Right lobe of liver (tissue), 4 donors: ENCODE results near the gene RAB11FIP4.

Experiments used
- CTCF ChIP-seq, 4 donors: fragments of 200-600 bp in 3 of 4; fragments of 450-650 bp in 1 of 4; IDR thresholded peaks; one replicate each; pipeline versions ENCODE4 v1.5.1 to v1.8.0; 2016 to 2022; ENCODE audit warnings: antibody characterized with exemption in 4 of 4, mild to moderate bottlenecking in 2 of 4
- POLR2A ChIP-seq: fragments of 450-650 bp; IDR thresholded peaks from one replicate; pipeline ENCODE4 v1.6.1; 2017; ENCODE audit warnings: antibody characterized with exemption, mild to moderate bottlenecking
- donor health status: DM: no; HTN: no; CAD: no.
- donor health status: DM: no; HTN: no; CAD: no.
- donor health status: DM: no; HTN: yes; CAD: no.

- TF ChIP-seq CTCF (IDR thresholded peaks at IDR 0.05), result no peak
- no peak for TF ChIP-seq POLR2A
These were observed 122.4 kb downstream of the RAB11FIP4 start for GRCh38 chr17:31513731-31514427.
